Measurements from ENCODE around the gene SH3GL2. TPM values are rescaled to one million over a fixed set of nuclear protein-coding genes. Genes with fewer than 3 reads are reported as not detected.

SH3GL2 gene
- 328 and 370 TPM in 2 replicates for polyA plus RNA-seq

GRCh38 chr9:17578911-17579793 lies at the start of gene SH3GL2:
Gene SH3GL2 (plus strand): TSS chr9:17579066.

